Breast epithelium (tissue), 3 donors: ENCODE data around the gene PTPN21.

Experiments used
- CTCF ChIP-seq, 3 donors: fragments of 450-650 bp; IDR thresholded peaks; one replicate each; pipeline ENCODE4 v1.5.1; 2016 to 2017; ENCODE audit warnings: antibody characterized with exemption in 3 of 3, mild to moderate bottlenecking in 3 of 3, moderate library complexity in 3 of 3
- POLR2A ChIP-seq: fragments of 450-650 bp; IDR thresholded peaks from one replicate; pipeline ENCODE4 v1.6.1; 2016; ENCODE audit warnings: antibody characterized with exemption, mild to moderate bottlenecking, moderate library complexity
- POLR2AphosphoS5 ChIP-seq, 3 donors: sonication (generic); formaldehyde crosslinking; IDR thresholded peaks; one replicate each; pipeline ENCODE4 v1.6.1; 2017; ENCODE audit warnings: antibody characterized with exemption in 3 of 3

GRCh38 chr14:88463318-88463717, 91.5 kb downstream of the PTPN21 start:
- peak in 1 of 3 donors; percentile 23 for TF ChIP-seq CTCF (IDR thresholded peaks at IDR 0.05)
- no peak for TF ChIP-seq POLR2A
- TF ChIP-seq POLR2AphosphoS5 (IDR thresholded peaks at IDR 0.05) = no peak
